ENCODE data around the gene CALR3.
"Not testable (repeated sequence)": the region's sequence is repeated elsewhere in the genome, so short reads cannot be mapped to it uniquely, and the experiment has no call there.

The CALR3 gene

GRCh38 chr19:16456652-16457194 is 39.2 kb downstream of the CALR3 start:
- no peak for DNase-seq

DNA sequence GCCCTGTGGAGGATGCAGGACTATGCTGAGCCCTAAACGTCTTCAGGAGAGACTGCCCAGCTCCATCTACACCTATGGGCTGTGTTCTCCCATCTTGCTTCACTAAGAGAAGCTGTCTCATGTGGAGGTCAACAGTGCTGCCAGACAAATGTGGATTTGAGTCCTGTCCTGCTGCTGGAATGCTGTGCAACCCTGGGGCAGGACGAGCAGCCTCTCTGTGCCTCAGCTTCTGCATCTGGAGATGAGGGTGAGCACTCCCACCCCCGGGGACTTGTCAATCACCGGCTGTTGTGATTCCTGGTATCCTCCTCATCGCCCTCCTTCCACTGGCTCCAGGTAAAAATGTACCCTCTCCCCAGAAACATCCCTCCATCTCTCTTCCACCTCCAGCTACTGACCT is 40.5 kb downstream of the CALR3 start:
- no peak for DNase-seq

- no peak for DNase-seq
These were observed 41.5 kb downstream of the CALR3 start for GRCh38 chr19:16454351-16454918.

GRCh38 chr19:16452325-16452724 is 43.6 kb downstream of the CALR3 start:
- DNase-seq: no peak

DNA sequence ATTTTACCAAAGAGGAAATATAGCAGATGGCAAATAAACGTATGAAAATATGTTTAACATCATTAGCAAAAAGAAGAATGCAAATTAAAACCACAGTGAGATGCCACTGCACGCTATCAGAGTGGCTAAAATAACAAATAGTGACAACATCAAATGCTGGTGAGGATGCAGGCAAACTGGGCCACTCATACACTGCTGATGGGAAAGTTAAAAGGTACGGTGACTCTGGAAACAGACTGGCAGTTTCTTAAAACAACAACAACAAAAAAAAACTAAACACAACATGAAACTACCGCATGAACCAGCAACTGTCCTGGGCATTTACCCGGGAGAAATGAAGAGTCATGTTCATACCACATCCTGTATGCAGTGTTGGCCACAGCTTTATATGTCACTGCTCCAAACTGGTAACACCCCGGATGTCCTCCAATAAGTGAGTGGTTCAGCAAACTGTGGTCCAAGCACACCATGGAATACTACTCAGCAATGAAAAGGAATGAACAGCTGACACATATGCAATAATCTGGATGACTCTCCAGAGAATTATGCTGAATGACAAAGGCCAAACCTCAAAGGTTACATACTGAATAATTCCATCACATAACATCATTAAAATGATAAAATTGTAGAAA is 46.5 kb downstream of the CALR3 start:
- DNase-seq: no peak

- not testable (repeated sequence) for DNase-seq
These were observed 47.1 kb downstream of the CALR3 start for GRCh38 chr19:16448872-16449271.

GRCh38 chr19:16446724-16447368 is 49.1 kb downstream of the CALR3 start:
- DNase-seq: no peak

GRCh38 chr19:16446108-16446723 is 49.8 kb downstream of the CALR3 start:
- no peak for DNase-seq

- no peak for DNase-seq
These were observed 50.5 kb downstream of the CALR3 start for GRCh38 chr19:16445238-16446107.

DNA sequence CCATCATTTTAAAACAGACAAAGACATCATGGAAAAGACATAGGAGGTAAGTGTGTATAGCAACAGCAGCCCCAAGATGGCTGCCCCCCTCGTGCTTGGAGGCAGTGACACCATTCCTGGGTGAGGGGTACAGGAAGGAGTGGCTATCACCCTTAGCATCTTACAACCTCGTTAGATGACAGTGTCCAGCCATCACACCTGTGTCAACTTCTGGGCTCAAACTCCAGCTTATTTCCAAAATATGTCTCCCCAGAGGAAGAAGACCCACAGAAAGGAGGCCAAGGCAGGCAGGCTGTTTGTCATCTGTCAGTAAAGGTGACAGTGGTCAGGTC is 51.7 kb downstream of the CALR3 start:
- no peak for DNase-seq

DNA sequence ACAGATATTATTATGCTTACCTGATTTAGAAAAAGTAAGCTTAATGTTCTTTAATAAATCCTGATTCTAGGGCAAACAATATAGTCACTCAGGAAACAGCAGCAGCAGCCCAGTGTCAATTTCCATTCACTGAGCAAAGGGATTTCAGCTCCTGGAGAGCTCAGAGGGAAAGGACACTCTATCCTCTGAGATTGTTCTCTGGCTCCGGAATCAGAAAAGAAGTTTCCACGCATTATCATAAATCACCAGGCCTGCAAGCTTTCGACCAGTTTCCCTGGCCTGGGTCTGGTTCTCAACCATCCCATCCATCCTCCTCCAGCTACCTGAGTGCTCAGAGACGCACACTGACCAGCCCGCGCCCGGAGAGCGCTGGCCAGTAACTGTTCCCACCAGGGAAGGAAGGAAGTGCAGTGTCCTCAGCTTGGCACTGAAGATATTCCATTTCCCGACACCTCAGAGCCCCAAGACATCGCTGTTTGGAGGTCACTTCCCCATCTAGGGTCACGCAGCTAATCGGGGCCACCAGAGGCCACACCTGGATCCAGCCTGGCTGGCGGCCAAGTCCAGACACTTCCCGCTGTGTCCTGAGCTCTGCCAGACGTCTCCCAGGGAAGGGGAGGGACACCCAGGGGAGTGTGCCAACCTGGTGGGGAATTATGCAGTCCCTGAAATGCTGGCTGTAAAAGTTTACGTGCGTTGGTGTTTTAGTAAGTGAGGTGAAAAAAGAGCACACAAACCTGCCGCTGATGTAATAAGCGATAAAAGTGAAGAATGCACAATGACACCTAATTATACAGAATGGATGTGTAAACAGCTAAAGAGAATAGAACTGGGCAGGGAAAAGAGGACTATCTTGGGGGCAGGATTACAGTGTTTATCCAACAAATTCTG is 53.3 kb downstream of the CALR3 start:
- DNase-seq: no peak

- no peak for DNase-seq
These were observed 54.3 kb downstream of the CALR3 start for GRCh38 chr19:16441661-16442162.

- no peak for DNase-seq
These were observed 59.1 kb downstream of the CALR3 start for GRCh38 chr19:16436780-16437332.

GRCh38 chr19:16435999-16436650 is 59.8 kb downstream of the CALR3 start:
- no peak for DNase-seq

- no peak for DNase-seq
These were observed 60.6 kb downstream of the CALR3 start for GRCh38 chr19:16435238-16435917.

DNA sequence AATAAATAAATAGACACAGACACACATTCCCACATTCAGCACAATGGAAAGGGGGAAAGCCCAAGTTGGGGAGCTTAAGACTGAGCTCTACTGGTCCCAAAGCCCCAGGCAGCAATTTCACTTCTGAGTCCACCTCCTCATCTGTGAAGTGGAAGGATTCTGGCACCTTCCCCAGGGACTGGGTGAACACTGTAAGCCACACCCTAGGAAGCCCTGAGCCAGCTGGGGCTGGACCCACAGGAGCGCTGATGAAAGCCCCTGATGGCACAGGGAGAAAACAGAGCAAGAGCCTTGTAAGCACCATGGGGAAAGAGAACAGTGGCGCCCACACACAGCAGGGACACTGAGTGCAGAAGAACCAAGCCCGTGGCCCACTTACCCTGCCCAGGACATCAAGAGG is 62.0 kb downstream of the CALR3 start:
- no peak for DNase-seq

- DNase-seq: no peak
These were observed 66.2 kb downstream of the CALR3 start for GRCh38 chr19:16429759-16430091.

DNA sequence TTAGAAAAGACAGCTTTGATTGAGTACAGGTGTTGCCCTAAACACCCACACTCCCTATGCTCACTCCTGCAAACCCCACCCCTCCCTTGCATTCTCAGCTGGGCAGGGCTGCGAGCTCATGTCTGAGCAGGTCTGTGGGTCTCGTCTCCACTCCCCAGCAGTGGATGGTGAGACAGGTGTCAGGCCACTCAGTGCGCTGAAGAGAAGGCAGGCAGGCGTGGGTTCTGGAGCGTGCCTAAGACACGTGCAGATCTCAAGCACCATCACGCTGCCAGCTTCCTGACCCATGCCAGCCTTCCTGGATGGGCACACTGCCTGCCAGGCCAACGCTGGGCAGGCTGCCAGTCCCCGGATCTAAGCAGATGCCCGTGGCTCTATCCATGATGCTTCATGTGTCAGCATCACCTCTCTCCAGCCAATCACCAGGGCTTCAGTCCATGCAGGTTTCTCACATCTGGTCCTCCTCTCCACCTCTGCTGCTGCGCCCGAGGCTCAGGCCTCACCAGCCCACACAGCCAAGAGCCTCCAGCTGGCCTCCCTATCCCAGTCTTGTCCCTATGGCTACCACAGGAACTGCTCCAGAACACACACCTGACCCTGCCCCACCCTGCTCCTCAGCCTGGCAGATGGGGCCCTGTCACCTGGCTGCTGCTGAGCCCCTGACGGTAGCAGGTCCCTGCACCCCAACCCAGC is 66.8 kb downstream of the CALR3 start:
- DNase-seq: peak; percentile 21
